Right atrium auricular region (tissue), 2 donors: Measurements from ENCODE around the gene KCNMB2. TPM values are rescaled to one million over a fixed set of nuclear protein-coding genes. Genes with fewer than 3 reads are reported as not detected.
"Not testable (repeated sequence)": the region's sequence is repeated elsewhere in the genome, so short reads cannot be mapped to it uniquely, and the experiment has no call there.

Experiments used
- DNase-seq: peaks from one replicate; pipeline ENCODE4 v3.0.0-alpha.2; 2019; ENCODE audit warnings: low spot score
- H3K27ac ChIP-seq, 2 donors: fragments of 200-600 bp; sonication (generic); 1 replicate in 1 of 2; 2 replicates in 1 of 2; pipeline ENCODE4 v1.5.1; 2016 to 2019
- H3K27me3 ChIP-seq, 2 donors: fragments of 200-600 bp; sonication (generic); one replicate each; pipeline versions ENCODE4 v1.5.1 to v1.6.0; 2017 to 2019
- H3K36me3 ChIP-seq: fragments of 200-600 bp; sonication (generic); one replicate; pipeline ENCODE4 v1.5.1; 2016
- H3K4me1 ChIP-seq, 2 donors: fragments of 200-600 bp; sonication (generic); one replicate each; pipeline versions ENCODE4 v1.5.1 to v1.6.0; 2017 to 2019
- H3K4me3 ChIP-seq, 2 donors: fragments of 200-600 bp; sonication (generic); 1 replicate in 1 of 2; 2 replicates in 1 of 2; pipeline ENCODE4 v1.5.1; 2017 to 2019; ENCODE audit warnings: mild to moderate bottlenecking in 1 of 2, moderate library complexity in 1 of 2
- H3K9me3 ChIP-seq, 2 donors: fragments of 200-600 bp; sonication (generic); one replicate each; pipeline ENCODE4 v1.5.1; 2019
- total RNA-seq, 2 donors: library from RNA; depleted of rRNA; stranded (reverse); fragments of >200 nt; gene quantifications; one replicate each; pipeline ENCODE4 v1.1.0, GENCODE V29; 2016
- TF ChIP-seq, protein P1 (sequence below), 2 donors: fragments of 200-600 bp; sonication (generic); IDR thresholded peaks; one replicate each; pipeline ENCODE4 v1.5.1; 2019; ENCODE audit warnings: antibody characterized with exemption in 2 of 2

Gene KCNMB2
- total RNA-seq, 2 donors from 2014 or later, result 2.8 to 18.2 TPM

DNA sequence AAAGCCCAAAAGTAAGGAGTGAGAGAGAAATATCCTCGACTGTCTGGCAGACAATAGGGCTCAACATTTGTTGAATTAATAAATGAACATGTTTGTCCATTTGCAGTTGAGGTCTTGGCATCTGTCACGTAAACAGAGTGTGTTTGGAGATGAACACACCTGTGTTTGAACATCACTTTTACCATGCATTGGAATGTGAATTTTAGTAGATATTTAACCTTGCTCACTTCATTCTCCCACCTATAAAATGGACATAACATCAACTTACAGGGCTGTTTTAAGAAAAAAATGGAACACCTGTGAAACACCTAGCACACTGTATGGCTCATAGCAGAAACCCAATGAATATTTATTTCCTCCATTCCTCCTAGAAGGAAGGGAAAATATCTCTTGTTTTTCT is 204.8 kb downstream of the KCNMB2 start:
- no peaks in the 10 kb centered on the region for H3K36me3 ChIP-seq
- no peak overlapping the region for H3K27ac ChIP-seq
- DNase-seq, result no peak
- H3K27me3 ChIP-seq, result no peaks in the 10 kb centered on the region
- peaks cover 0 to 5% of the 10 kb centered on the region in 2 donors for H3K4me1 ChIP-seq
- no peaks in the 10 kb centered on the region for H3K9me3 ChIP-seq
- no peak overlapping the region for H3K4me3 ChIP-seq
- TF ChIP-seq, protein P1, sequence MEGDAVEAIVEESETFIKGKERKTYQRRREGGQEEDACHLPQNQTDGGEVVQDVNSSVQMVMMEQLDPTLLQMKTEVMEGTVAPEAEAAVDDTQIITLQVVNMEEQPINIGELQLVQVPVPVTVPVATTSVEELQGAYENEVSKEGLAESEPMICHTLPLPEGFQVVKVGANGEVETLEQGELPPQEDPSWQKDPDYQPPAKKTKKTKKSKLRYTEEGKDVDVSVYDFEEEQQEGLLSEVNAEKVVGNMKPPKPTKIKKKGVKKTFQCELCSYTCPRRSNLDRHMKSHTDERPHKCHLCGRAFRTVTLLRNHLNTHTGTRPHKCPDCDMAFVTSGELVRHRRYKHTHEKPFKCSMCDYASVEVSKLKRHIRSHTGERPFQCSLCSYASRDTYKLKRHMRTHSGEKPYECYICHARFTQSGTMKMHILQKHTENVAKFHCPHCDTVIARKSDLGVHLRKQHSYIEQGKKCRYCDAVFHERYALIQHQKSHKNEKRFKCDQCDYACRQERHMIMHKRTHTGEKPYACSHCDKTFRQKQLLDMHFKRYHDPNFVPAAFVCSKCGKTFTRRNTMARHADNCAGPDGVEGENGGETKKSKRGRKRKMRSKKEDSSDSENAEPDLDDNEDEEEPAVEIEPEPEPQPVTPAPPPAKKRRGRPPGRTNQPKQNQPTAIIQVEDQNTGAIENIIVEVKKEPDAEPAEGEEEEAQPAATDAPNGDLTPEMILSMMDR (IDR thresholded peaks at IDR 0.05), result no peak

DNA sequence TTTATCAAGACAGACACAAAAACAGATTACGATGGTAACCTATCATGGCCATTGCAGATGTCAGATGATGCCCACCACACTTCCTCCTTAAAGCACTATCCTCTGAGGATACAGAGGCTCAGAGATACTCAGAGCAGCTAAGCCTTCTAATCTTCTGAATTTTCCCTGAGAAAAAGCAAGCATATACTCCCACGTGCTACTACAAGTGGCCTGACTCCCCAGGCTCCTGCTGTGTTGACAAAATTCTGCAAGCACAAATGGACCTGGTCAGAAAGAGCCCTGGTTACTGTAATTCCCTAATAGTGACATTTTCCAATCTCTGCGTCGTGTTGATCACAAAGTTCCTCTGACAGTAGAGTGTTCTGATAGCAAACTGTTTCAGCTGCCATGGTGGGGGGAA is 207.1 kb downstream of the KCNMB2 start:
- TF ChIP-seq, protein P1 (IDR thresholded peaks at IDR 0.05), result no peak
- no peak for DNase-seq
- no peak overlapping the region for H3K4me3 ChIP-seq
- no peaks in the 10 kb centered on the region for H3K36me3 ChIP-seq
- H3K27me3 ChIP-seq, result no peaks in the 10 kb centered on the region
- H3K9me3 ChIP-seq, result no peaks in the 10 kb centered on the region
- no peaks in the 10 kb centered on the region for H3K4me1 ChIP-seq
- no peak overlapping the region for H3K27ac ChIP-seq

DNA sequence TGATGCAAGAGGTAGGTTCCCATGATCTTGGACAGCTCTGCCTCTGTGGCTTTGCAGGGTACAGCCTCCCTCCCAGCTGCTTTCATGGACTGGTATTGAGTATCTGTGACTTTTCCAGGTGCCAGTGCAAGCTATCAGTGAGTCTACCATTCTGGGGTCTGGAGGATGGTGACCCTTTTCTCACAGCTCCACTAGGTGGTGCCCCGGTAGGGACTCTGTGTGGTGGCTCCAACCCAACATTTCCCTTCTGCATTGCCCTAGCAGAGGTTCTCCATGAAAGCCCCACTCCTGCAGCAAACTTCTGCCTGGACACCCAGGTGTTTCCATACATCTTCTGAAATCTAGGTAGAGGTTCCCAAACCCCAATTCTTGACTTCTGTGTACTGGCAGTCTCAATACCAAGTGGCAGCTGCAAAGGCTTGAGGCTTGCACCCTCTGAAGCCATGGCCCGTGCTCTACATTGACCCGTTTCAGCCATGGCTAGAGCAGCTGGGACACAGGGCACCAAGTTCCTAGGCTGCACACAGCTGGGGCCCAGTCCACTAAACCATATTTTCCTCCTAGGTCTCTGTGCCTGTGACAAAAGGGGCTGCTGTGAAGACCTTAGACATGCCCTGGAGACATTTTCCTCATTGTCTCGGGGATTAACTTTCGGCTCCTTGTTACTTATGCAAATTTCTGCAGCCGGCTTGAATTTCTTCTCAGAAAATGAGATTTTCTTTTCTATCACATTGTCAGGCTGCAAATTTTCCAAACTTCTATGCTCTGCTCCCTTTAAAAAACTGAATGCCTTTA is 209.8 kb downstream of the KCNMB2 start:
- H3K27me3 ChIP-seq, H3K4me1 ChIP-seq, H3K4me3 ChIP-seq, H3K9me3 ChIP-seq, H3K27ac ChIP-seq, DNase-seq, H3K36me3 ChIP-seq: not testable (repeated sequence)

DNA sequence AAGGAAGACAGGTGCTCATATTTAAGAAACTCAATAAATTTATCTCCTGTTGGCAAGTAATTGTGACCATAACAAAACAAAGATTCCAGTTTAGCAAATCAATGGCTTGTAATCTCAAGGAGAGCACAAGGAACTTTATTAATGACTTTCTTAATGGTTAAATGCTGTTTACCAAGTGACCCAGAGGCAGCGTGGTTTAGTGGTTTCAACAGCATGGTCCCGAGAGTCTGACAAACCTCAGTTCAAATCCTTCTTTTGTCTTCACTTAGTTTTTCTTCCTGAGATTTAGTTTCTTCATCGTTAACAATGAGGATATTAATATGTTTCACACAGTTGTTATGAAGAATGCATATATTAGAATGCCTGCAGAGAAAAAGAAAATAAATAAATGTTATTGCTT is 212.6 kb downstream of the KCNMB2 start:
- Histone ChIP-seq H3K9me3 (peaks cover 0 to 12% of the 10 kb centered on the region in 2 donors), H3K27ac (no peak overlapping the region), H3K4me1 (peaks cover 0 to 8% of the 10 kb centered on the region in 2 donors), H3K27me3 (no peaks in the 10 kb centered on the region), H3K4me3 (no peak overlapping the region), H3K36me3 (no peaks in the 10 kb centered on the region)
- TF ChIP-seq, protein P1 (IDR thresholded peaks at IDR 0.05), result no peak
- DNase-seq, result no peak

DNA sequence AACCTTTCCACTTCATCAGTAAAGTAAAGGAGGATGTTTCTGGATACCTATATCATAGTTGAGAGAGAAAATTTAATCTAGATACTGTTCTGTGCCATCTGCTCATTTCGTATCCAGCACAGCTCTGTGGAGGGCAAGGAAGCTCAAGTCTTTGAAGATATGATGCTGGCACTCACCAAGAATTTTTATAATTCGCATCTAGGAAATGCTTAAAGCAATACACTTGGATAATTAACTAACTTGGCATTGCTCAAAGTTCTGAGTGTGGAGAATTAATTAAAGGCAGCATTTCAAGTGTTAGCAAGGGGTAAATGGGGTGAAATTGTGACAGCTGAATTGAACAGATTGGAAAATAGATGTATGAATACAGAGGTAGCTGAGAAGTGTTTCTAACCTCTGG is 213.2 kb downstream of the KCNMB2 start:
- Histone ChIP-seq H3K27ac (no peak overlapping the region), H3K36me3 (no peaks in the 10 kb centered on the region), H3K4me1 (peaks cover 0 to 8% of the 10 kb centered on the region in 2 donors), H3K27me3 (no peaks in the 10 kb centered on the region), H3K4me3 (no peak overlapping the region), H3K9me3 (peaks cover 0 to 13% of the 10 kb centered on the region in 2 donors)
- TF ChIP-seq, protein P1 (IDR thresholded peaks at IDR 0.05), result no peak
- DNase-seq, result no peak

DNA sequence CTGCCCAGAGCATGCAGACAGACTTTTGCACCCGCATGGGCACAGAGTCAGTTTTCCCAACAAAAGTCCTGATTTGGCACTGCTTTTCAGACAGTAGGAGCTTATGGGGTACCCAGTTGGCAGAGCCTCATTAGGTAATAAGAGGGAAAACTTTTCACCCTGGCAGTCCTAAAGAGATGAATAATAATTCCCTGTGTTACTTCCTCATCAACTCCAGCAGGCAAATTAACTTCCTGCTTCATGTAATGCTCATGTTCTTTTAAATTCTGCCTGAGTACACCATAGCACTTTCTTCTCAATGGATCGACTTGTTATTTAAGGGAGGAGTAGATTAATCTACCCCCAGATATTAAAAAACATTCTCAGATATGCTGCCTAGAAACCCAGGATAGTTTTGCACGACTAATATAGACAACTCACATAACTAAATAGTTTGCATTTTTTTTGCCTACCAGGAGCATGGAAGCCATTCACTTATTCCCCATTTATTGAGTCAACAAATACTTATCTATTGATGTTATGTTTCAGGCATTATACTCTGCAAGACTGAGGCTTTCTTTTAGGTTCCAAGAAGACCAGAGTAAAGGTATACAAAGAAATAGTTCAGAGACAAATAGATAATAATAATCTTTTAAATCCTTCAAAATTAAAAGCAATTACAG is 214.5 kb downstream of the KCNMB2 start:
- Histone ChIP-seq H3K9me3 (peaks cover 0 to 13% of the 10 kb centered on the region in 2 donors), H3K4me1 (peaks cover 0 to 10% of the 10 kb centered on the region in 2 donors), H3K27ac (no peak overlapping the region), H3K27me3 (no peaks in the 10 kb centered on the region), H3K36me3 (no peaks in the 10 kb centered on the region), H3K4me3 (no peak overlapping the region)
- DNase-seq, result no peak
- TF ChIP-seq, protein P1 (IDR thresholded peaks at IDR 0.05), result no peak
